NCI-H2029 (cell line): Measurements from ENCODE around the gene DEAF1.
"Not testable (repeated sequence)": the region's sequence is repeated elsewhere in the genome, so short reads cannot be mapped to it uniquely, and the experiment has no call there.

Source experiments
- DNase-seq: peaks from one replicate; lab custom pipeline; 2025; lab: John Stamatoyannopoulos, UW

DEAF1 gene

GRCh38 chr11:699116-699508, 4.1 kb upstream of the DEAF1 start:
- DNase-seq = no peak

DNA sequence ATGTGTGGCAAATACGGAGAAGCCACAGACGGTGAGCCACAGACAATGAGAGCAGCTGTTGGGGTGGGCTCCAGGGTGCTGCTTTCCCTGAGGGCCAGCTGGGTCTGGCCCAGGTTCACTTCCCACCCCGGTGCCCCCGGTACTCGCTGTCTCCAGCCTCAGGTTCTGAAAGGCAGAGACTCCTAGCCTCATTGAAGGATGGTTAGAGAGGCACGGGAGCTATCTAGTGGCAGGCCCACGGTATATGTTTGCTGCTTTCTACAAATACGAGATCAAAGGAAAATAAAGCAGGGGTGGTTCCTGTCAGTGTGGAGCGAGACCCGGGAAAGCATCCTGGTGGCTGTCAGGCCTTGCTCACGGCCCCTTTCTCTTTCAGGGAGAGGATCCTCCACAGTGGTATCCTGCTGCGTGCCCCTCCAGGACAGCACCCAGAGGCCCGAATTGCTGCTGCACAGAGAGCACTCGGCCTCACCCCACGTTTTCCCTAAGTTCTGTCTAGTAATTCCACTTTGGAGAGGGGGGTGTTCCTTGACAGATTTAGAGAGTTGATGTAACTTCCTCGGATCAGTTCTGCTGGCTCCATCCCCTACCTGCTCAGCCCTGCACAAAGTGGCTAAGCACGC, 3.6 kb upstream of the DEAF1 start:
- DNase-seq = no peak

DNA sequence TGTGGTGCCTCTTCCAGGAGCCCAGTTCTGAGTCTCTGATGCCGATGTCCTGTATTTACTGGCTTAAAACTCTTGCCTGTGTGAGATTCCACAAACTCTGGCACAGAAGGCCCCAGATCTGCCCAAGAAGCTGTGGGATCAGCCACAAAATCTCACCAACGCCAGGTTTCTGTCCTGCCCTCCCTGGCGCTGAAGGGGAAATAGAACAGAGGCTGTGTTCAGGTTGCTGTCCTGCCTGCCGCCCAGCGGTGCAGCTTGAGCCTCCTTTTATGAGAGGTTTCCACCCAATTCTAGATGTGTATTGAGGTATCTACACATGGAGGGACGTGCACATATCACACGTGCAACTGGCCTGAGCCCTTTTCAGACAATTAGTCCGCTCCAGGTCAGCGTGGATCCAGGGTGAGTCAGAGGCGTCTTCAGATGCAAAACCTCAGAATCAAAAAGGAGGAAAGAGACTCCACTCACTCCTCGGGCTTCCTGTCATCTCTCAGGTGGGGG, 2.8 kb upstream of the DEAF1 start:
- no peak for DNase-seq

DNA sequence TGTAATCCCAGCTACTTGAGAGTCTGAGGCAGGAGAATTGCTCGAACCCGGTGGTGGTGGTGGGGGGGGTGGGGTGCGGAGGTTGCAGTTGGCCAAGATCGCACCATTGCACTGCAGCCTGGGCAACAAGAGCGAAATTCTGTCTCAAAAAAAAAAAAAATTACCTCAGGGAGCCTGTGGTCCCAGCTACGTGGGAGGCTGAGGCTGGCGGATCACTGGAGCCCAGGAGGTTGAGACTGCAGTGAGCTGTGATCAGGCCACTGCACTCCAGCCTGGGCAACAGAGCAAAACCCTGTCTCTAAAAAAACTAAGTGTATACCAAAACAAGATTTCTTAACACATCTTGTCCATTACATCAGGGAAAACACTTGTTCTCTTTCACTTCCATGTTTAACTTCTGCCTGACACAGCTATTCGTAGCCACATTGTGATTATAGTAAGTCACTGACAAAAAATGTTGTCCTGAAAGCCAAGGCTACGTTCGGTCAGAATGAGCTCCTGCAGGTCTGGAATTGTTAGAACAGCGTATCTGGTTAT, 2.0 kb upstream of the DEAF1 start:
- no peak for DNase-seq

- DNase-seq = peak; percentile 98
Observed at GRCh38 chr11:695538-696248, 671 bp upstream of the DEAF1 start, which contains the start of gene TMEM80. Gene TMEM80 (plus strand): TSS chr11:695816. CDS start chr11:695828, 12 bp downstream.

GRCh38 chr11:695288-695537, 191 bp upstream of the DEAF1 start:
- DNase-seq = no peak

DNA sequence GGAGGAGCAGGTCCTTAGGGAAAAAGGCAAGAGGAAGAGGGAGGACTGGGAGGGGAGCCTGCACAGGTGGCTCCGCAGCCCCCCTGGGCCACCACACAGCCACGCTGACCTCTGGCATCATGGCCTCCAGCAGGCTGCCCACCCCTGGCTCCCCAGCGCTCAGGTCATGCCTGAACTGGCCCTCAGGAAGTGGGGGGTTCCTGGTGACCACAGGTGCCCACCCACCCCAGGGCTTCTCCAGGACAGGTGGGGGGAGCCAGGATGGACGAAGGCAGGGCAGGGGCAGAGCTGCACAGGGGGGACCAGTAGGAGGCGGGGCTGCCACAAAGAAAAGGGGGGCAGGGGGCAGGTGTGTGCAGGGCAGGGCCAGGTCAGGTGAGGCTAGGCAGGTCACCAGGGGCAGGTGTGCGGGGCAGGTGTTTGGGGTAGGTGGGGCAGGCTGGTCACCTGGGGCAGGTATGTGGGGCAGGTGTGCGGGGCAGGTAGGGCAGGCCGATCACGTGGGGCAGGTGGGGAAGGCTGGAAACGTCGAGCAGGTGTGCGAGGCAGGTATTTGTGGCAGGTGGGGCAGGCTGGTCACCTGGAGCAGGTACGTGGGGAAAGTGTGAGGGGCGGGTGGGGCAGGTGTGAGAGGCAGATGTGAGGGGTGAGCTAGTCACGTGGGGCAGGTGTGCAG, 997 bp downstream of the DEAF1 start:
- DNase-seq = peak; percentile 86

- no peak for DNase-seq
Observed at GRCh38 chr11:693415-693831, 1.6 kb downstream of the DEAF1 start.

DNA sequence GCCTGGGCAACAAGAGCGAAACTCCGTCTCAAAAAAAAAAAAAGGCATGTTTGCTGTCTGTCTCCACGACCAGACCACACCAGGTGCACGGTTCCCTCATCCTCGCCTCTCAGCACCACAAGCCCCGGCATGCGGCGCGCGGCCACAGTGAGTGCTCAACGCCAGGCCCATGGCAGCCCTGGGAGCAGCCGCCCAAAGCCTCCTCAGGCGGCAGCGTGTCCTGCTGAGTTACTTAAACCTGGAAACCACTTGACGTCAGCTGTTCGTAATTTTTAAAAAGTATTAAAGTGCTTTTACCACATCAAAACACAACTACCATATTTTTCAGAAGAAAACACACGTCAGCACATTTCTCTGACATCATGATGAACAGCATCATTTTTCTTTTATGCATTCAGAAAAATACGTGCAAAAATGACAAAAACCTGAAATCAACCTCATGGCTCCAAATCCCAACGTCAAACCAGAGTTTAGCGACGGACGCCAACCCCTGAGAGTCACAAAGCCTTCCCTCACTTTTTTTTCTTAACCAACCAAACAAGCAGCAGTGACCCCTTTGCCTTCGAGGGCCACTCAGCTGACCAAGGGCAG, 2.1 kb downstream of the DEAF1 start:
- no peak for DNase-seq

- DNase-seq = no peak
Observed at GRCh38 chr11:691710-692590, 3.1 kb downstream of the DEAF1 start.

GRCh38 chr11:690738-691633, 4.0 kb downstream of the DEAF1 start:
- DNase-seq = no peak

- not testable (repeated sequence) for DNase-seq
Observed at GRCh38 chr11:690244-690643, 4.8 kb downstream of the DEAF1 start.

GRCh38 chr11:689625-690024, 5.4 kb downstream of the DEAF1 start:
- no peak for DNase-seq

DNA sequence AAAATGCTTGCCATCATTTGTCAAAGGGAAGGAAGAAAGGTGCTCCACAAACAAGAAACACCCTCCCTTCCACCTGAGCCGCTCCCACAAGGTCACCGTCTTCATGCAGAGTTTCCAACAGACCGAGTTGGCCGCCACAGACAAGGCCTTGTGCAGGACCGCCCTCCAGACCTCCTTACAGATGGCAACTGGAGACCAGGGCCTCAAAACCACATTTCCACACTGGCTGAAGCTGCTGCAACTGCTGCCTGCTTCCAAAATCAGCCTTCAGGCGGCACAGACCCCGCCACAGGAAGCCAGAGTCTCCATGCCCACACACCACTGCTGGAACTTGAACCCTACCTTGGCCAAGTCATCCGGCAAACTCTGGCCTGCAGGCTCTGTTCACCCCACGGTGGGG, 6.3 kb downstream of the DEAF1 start:
- no peak for DNase-seq

DNA sequence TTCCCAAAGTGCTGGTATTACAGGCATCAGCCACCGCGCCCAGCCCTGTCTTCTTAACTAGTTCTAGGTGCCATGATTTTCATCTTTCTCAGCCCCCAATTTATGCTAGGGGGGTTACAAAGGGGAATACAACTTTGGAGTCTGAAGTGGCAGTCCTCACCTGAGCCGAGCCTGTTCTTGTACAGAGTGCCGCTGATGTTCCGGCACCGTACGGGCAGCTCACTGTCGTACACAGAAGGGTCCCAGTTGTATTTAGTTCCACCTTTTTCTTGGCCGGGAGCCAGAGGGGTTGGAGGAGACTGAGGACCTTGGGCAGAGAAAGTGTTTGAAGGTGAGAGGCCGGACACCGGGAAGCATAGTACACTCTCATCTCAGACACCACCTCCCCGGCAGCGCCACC, 7.3 kb downstream of the DEAF1 start:
- DNase-seq = no peak

DNA sequence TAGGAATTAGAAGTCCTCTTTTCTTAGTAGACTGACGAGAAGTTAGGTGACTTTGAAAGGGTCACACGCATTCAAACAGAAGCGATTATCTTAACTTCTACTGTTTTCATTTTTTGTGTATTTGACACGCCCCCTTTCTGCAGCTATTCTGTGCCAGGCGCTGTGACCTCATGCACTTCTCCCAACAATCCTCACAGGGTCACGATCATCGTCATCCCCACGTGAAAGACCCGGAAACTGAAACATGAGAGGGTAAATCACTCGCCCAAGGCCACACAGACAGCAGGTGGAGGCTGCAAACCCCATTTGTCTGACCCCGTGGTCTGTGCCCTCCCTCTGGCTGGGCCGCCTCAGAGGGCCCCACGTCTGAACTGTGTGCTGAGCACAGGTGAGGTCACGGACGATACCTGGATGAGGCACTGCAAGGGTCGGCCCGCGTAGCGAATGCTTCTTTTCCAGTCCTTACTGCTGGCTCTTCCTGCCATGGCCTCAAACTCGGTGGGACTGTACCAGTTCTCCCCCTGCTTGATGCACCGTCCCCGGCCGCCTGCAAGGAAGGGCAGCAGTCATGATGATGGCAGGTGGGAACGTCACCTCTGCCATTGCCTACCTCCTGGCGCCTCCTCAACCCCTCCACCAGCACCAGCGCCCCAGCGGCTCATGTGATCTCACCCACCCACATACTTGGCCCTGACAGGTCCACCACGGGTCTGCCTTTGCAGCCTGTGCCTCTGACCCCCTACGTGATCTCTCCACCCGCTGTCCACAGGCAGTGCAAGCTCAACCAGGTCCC, 8.4 kb downstream of the DEAF1 start:
- DNase-seq = no peak

DNA sequence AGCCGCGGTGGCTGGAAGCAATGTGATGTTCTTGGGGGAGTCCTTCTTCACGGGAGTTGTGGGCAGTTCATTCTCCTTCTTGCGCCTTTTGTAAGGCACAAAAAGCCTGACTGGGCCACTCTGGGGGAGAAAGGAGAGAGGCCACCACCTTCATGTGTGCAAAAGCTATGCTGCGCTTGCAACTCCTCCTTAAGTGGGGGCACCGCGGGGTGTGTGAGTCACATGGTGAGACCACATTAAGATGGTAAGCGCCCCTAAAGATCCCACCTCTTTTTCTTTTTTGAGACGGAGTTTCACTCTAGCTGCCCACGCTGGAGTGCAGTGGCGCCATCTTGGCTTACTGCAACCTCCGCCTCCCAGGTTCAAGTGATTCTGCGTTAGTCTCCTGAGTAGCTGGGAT, 14.1 kb downstream of the DEAF1 start:
- DNase-seq = no peak

- no peak for DNase-seq
Observed at GRCh38 chr11:680476-680875, 14.5 kb downstream of the DEAF1 start.

DNA sequence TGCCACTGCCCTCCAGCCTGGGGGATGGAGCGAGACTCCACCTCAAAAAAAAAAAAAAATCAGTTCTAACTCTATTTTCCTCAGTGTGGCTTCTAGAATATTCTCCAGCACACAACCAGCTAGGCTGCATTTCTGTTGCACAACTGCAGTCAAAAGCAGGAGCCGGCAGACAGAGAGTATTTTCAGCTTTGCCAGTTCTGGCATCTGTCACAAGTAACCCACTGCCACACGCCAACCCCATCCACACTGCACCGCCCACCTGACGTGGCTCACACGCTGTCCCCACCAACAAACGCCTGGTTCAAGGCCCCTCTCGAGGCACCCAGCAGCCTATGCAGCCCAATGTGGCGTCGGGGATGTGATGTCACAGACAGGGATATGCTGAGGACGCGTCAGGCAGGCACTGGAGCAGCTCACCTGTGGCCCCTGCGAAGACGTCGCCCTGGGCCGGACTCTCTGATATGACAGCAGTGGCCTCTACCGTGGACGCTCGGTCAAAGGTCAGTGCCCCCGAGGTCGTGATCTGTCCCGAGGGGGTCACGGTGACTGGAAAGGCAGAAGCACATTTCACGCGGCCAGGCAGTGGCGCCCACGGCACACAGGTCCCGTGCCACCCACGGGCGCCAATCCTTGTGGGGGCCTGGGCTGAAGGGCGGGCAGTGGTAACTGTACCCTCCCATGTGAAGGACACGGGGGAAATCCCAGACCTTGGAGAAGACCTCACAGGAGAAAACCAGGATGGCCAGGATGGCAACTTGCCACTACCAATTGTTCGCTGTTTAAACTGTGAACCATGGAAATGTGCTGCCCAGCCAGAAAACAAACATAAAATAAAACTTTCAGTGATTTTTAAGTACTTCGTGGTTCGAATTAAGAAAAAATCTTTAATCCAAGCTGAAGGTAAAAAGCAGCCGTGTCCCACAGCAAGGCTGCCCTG, 15.5 kb downstream of the DEAF1 start:
- no peak for DNase-seq
